CD14-positive monocyte (primary cell): ENCODE results near the gene VPS16. TPM values are rescaled to one million over a fixed set of nuclear protein-coding genes. Genes with fewer than 3 reads are reported as not detected.

Experiments used
- DNase-seq, 3 donors: peaks; one replicate each; pipeline ENCODE4 v3.0.0-alpha.2; 2011 to 2022
- H2AFZ ChIP-seq: 2 replicates; pipeline ENCODE4 v1.6.0; 2012; ENCODE audit warnings: mild to moderate bottlenecking, low read depth, low read length, inconsistent platforms; ENCODE audit not compliant: insufficient read depth, poor library complexity, severe bottlenecking
- H3K27ac ChIP-seq, 2 donors: 1 replicate in 1 of 2; 2 replicates in 1 of 2; pipeline ENCODE4 v1.5.1; 2012 to 2013; ENCODE audit warnings: low read length in 2 of 2, control low read depth in 1 of 2, inconsistent platforms in 1 of 2, low read depth in 1 of 2, mild to moderate bottlenecking in 1 of 2
- H3K27me3 ChIP-seq, 2 donors: one replicate each; pipeline versions ENCODE4 v1.6.0 to v1.6.1; 2011 to 2013; ENCODE audit warnings: low read length in 2 of 2; ENCODE audit not compliant: control insufficient read depth in 2 of 2, insufficient read depth in 2 of 2
- H3K36me3 ChIP-seq, 2 donors: replicated peaks in 1 of 2; 1 replicate in 1 of 2; 2 replicates in 1 of 2; pipeline versions ENCODE4 v1.5.1 to v1.6.1; 2012 to 2013; ENCODE audit warnings: low read length in 2 of 2, control low read depth in 1 of 2, inconsistent platforms in 1 of 2, mild to moderate bottlenecking in 1 of 2; ENCODE audit not compliant: insufficient read depth in 2 of 2, control insufficient read depth in 1 of 2
- H3K4me1 ChIP-seq, 2 donors: 1 replicate in 1 of 2; 2 replicates in 1 of 2; pipeline versions ENCODE4 v1.5.1 to v1.6.1; 2012 to 2013; ENCODE audit warnings: low read length in 2 of 2, control low read depth in 1 of 2, inconsistent platforms in 1 of 2, mild to moderate bottlenecking in 1 of 2, moderate library complexity in 1 of 2; ENCODE audit not compliant: insufficient read depth in 2 of 2, control insufficient read depth in 1 of 2
- H3K4me2 ChIP-seq: replicated peaks from 2 replicates; pipeline ENCODE3; 2012; ENCODE audit warnings: low read length, moderate library complexity, mild to moderate bottlenecking; ENCODE audit not compliant: poor library complexity, severe bottlenecking; ENCODE audit errors: extremely low read depth
- H3K4me3 ChIP-seq, 3 experiments: fragments of 200-600 bp in 1 of 3; sonication (generic) in 1 of 3; replicated peaks in 1 of 3; 1 replicate in 2 of 3; 2 replicates in 1 of 3; pipeline ENCODE4 v1.5.1; 2011 to 2013; ENCODE audit warnings: low read length in 3 of 3, mild to moderate bottlenecking in 3 of 3, control low read depth in 2 of 3, low read depth in 2 of 3, inconsistent platforms in 1 of 3, moderate library complexity in 1 of 3
- H3K79me2 ChIP-seq: 2 replicates; pipeline ENCODE4 v1.6.0; 2012; ENCODE audit warnings: mild to moderate bottlenecking, control low read depth, inconsistent platforms, low read length, moderate library complexity; ENCODE audit not compliant: insufficient read depth
- H3K9ac ChIP-seq: 2 replicates; pipeline ENCODE4 v1.6.0; 2017; ENCODE audit warnings: low read length, mild to moderate bottlenecking; ENCODE audit not compliant: insufficient read depth, poor library complexity, severe bottlenecking
- H3K9me3 ChIP-seq, 2 donors: replicated peaks in 1 of 2; 1 replicate in 1 of 2; 2 replicates in 1 of 2; pipeline versions ENCODE4 v1.5.1 to v1.6.1; 2012 to 2013; ENCODE audit warnings: low read length in 2 of 2, control low read depth in 1 of 2; ENCODE audit not compliant: control insufficient read depth in 1 of 2, insufficient read depth in 1 of 2
- H4K20me1 ChIP-seq: 2 replicates; pipeline ENCODE4 v1.6.0; 2012; ENCODE audit warnings: mild to moderate bottlenecking, low read length, control low read depth, moderate library complexity; ENCODE audit not compliant: insufficient read depth
- H3K27ac Mint-ChIP-seq, 7 donors: one replicate each; pipeline ENCODE4 v1.8.0; 2020; ENCODE audit warnings: mild to moderate bottlenecking in 7 of 7, mixed read lengths in 7 of 7, moderate library complexity in 6 of 7, inconsistent platforms in 2 of 7
- H3K27me3 Mint-ChIP-seq, 3 donors: one replicate each; pipeline ENCODE4 v1.8.0; 2021 to 2022; ENCODE audit warnings: low read depth in 3 of 3, mild to moderate bottlenecking in 3 of 3, mixed read lengths in 3 of 3, moderate library complexity in 3 of 3, inconsistent platforms in 1 of 3
- H3K36me3 Mint-ChIP-seq, 2 donors: one replicate each; pipeline ENCODE4 v1.8.0; 2020; ENCODE audit warnings: mixed read lengths in 2 of 2, inconsistent platforms in 1 of 2, mild to moderate bottlenecking in 1 of 2
- H3K4me1 Mint-ChIP-seq: one replicate; pipeline ENCODE4 v1.8.0; 2020; ENCODE audit warnings: mild to moderate bottlenecking, mixed read lengths
- H3K4me3 Mint-ChIP-seq, 2 donors: one replicate each; pipeline ENCODE4 v1.8.0; 2020; ENCODE audit warnings: mild to moderate bottlenecking in 2 of 2, mixed read lengths in 2 of 2, moderate library complexity in 1 of 2
- H3K9me3 Mint-ChIP-seq, 7 donors: one replicate each; pipeline ENCODE4 v1.8.0; 2020 to 2022; ENCODE audit warnings: mixed read lengths in 7 of 7, mild to moderate bottlenecking in 6 of 7, moderate library complexity in 6 of 7, inconsistent platforms in 2 of 7
- CTCF ChIP-seq: fragments of 200-600 bp; IDR thresholded peaks from one replicate; pipeline ENCODE4 v1.8.0; 2022; ENCODE audit warnings: antibody characterized with exemption, mild to moderate bottlenecking
- WGBS: methylation state at CpG from one replicate; pipeline ENCODE4 v1.1.5; 2013; ENCODE audit warnings: missing lambda C conversion rate; ENCODE audit not compliant: insufficient coverage; 5-methylcytosine and 5-hydroxymethylcytosine counted together
- intact Hi-C, 2 donors: fragments of 100-400 bp; cut with micrococcal nuclease; formaldehyde crosslinking; loops; one replicate each; pipeline versions ENCODE4 v1.15.0 to v1.15.1; 2023
- polyA plus RNA-seq, 3 donors: library from polyadenylated mRNA; depleted of rRNA in 1 of 3; unstranded in 2 of 3; stranded (reverse) in 1 of 3; fragments of 300-500 nt in 2 of 3; fragments of >200 nt in 1 of 3; fragmentation: Illumina TruSeq in 2 of 3; gene quantifications; 1 replicate in 2 of 3; 2 replicates in 1 of 3; pipeline ENCODE4 v1.2.3, GENCODE V29; 2012 to 2021

Gene VPS16
- polyA plus RNA-seq, 3 donors, result 33.3 to 87.0 (median 34.5) TPM

DNA sequence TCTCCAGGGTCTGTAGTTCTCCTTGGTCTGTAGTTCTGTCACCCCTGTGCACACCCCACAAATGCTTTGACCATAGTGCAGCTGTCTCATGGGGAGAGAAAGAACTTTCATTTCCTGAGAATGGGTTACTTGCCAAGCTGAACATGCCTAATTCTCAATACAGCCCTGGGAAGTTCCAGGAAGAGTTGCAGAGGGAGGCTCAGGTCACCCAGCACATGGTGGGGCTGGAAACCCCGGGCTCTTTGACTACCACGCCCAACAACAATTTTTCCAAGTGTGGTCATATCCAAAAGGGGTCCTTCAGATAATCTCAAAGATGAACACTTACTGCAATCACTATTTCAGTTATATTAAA is 30.5 kb downstream of the VPS16 start:
- Histone ChIP-seq H2AFZ (no peak overlapping the region), H3K4me2 (no peak overlapping the region), H3K4me1 (peaks cover 52 to 67% of the 10 kb centered on the region in 2 donors), H3K27me3 (peaks cover 0 to 10% of the 10 kb centered on the region in 2 donors), H3K9me3 (no peaks in the 10 kb centered on the region), H3K79me2 (peaks cover 26% of the 10 kb centered on the region), H3K27ac (no peak overlapping the region), H4K20me1 (peaks cover 18% of the 10 kb centered on the region), H3K36me3 (peaks cover 6 to 11% of the 10 kb centered on the region in 2 donors), H3K4me3 (no peak overlapping the region), H3K9ac (no peak overlapping the region)
- intact Hi-C loops, result loop anchor here (5.0 to 10.0 kb wide), 3 partner anchors 39 to 124 kb away; no protein-coding TSS in a partner anchor
- Mint-ChIP-seq H3K4me3 (no peak overlapping the region), H3K27me3 (peaks cover 8 to 15% (median 9%) of the 10 kb centered on the region in 3 donors), H3K9me3 (peaks cover 0 to 3% (median 0%) of the 10 kb centered on the region in 7 donors), H3K27ac (peak overlapping the region in 2 of 7 donors; percentile 4 to 61), H3K36me3 (peaks cover 21 to 23% of the 10 kb centered on the region in 2 donors), H3K4me1 (peaks cover 65% of the 10 kb centered on the region)
- WGBS, result no CpG with 5 or more reads among the region's 2 CpGs
- TF ChIP-seq CTCF, result no peak
- DNase-seq, result peak in 1 of 3 donors; percentile 44

GRCh38 chr20:2871661-2872458 is 31.3 kb downstream of the VPS16 start:
- peaks cover 34% of the 10 kb centered on the region for H3K79me2 ChIP-seq
- intact Hi-C loops, result loop anchor here (5.0 to 10.0 kb wide), 3 partner anchors 40 to 123 kb away; no protein-coding TSS in a partner anchor
- peak overlapping the region; percentile 91 for H3K9ac ChIP-seq
- H3K4me1 ChIP-seq, result peaks cover 49 to 66% of the 10 kb centered on the region in 2 donors
- peak overlapping the region; percentile 76 to 98 (median 86) for H3K4me3 ChIP-seq
- peak overlapping the region; percentile 90 for H3K4me2 ChIP-seq
- no peaks in the 10 kb centered on the region for H3K9me3 ChIP-seq
- H4K20me1 ChIP-seq, result peaks cover 26% of the 10 kb centered on the region
- H3K4me1 Mint-ChIP-seq, result peaks cover 68% of the 10 kb centered on the region
- H3K27me3 Mint-ChIP-seq, result peaks cover 8 to 15% (median 9%) of the 10 kb centered on the region in 3 donors
- no peak for TF ChIP-seq CTCF
- no peak overlapping the region for H3K27ac ChIP-seq
- peaks cover 0 to 3% of the 10 kb centered on the region in 2 donors for H3K36me3 ChIP-seq
- 13% methylated on average over 25 of the region's 34 CpGs for WGBS
- peaks cover 13 to 15% of the 10 kb centered on the region in 2 donors for H3K36me3 Mint-ChIP-seq
- DNase-seq, result no peak
- peak overlapping the region; percentile 97 for H2AFZ ChIP-seq
- H3K9me3 Mint-ChIP-seq, result peaks cover 0 to 3% (median 0%) of the 10 kb centered on the region in 7 donors
- H3K27me3 ChIP-seq, result peaks cover 0 to 10% of the 10 kb centered on the region in 2 donors
- H3K4me3 Mint-ChIP-seq, result peak overlapping the region; percentile 92 to 94
- no peak overlapping the region for H3K27ac Mint-ChIP-seq
